IPS-15b (cell line): ENCODE data around the gene C1QTNF6.

Experiments used
- H3K27me3 ChIP-seq: one replicate; pipeline ENCODE4 v1.6.1; 2013; ENCODE audit warnings: low read length; ENCODE audit not compliant: control insufficient read depth, insufficient read depth
- H3K36me3 ChIP-seq: one replicate; pipeline ENCODE4 v1.6.1; 2013; ENCODE audit warnings: low read length; ENCODE audit not compliant: control insufficient read depth, insufficient read depth
- H3K4me1 ChIP-seq: one replicate; pipeline ENCODE4 v1.6.1; 2013; ENCODE audit warnings: mild to moderate bottlenecking, low read length; ENCODE audit not compliant: control insufficient read depth, insufficient read depth
- H3K4me3 ChIP-seq: one replicate; pipeline ENCODE4 v1.5.1; 2013; ENCODE audit warnings: low read depth, low read length
- H3K9ac ChIP-seq: one replicate; pipeline ENCODE4 v1.6.1; 2013; ENCODE audit warnings: low read depth, mild to moderate bottlenecking, low read length
- H3K9me3 ChIP-seq: one replicate; pipeline ENCODE4 v1.6.1; 2013; ENCODE audit warnings: mild to moderate bottlenecking, low read length; ENCODE audit not compliant: control insufficient read depth, insufficient read depth

Gene C1QTNF6

GRCh38 chr22:37210041-37210803, 22.2 kb upstream of the C1QTNF6 start:
- Histone ChIP-seq H3K4me3 (no peak overlapping the region), H3K4me1 (peaks cover 4% of the 10 kb centered on the region)

GRCh38 chr22:37209140-37209845, 21.2 kb upstream of the C1QTNF6 start:
- Histone ChIP-seq H3K27me3 (no peaks in the 10 kb centered on the region), H3K4me3 (no peak overlapping the region), H3K36me3 (no peaks in the 10 kb centered on the region), H3K9me3 (no peaks in the 10 kb centered on the region), H3K9ac (no peak overlapping the region), H3K4me1 (peaks cover 4% of the 10 kb centered on the region)

More at GRCh38 chr22:37210041-37210803, 22.2 kb upstream of the C1QTNF6 start:
- H3K9ac ChIP-seq = no peak overlapping the region
- no peaks in the 10 kb centered on the region for H3K36me3 ChIP-seq
- H3K27me3 ChIP-seq = no peaks in the 10 kb centered on the region
- H3K9me3 ChIP-seq = no peaks in the 10 kb centered on the region

GRCh38 chr22:37208401-37209139, 20.5 kb upstream of the C1QTNF6 start:
- no peak overlapping the region for H3K9ac ChIP-seq
- no peaks in the 10 kb centered on the region for H3K27me3 ChIP-seq
- H3K36me3 ChIP-seq = no peaks in the 10 kb centered on the region

GRCh38 chr22:37207981-37208380, 19.9 kb upstream of the C1QTNF6 start:
- no peak overlapping the region for H3K4me3 ChIP-seq
- no peak overlapping the region for H3K9ac ChIP-seq
- H3K36me3 ChIP-seq = no peaks in the 10 kb centered on the region

More at GRCh38 chr22:37208401-37209139, 20.5 kb upstream of the C1QTNF6 start:
- no peak overlapping the region for H3K4me3 ChIP-seq
- peaks cover 4% of the 10 kb centered on the region for H3K4me1 ChIP-seq
- H3K9me3 ChIP-seq = no peaks in the 10 kb centered on the region

GRCh38 chr22:37206841-37207821, 19.1 kb upstream of the C1QTNF6 start:
- H3K27me3 ChIP-seq = no peaks in the 10 kb centered on the region
- no peaks in the 10 kb centered on the region for H3K36me3 ChIP-seq
- H3K4me1 ChIP-seq = no peaks in the 10 kb centered on the region
- H3K9ac ChIP-seq = no peak overlapping the region
- H3K4me3 ChIP-seq = no peak overlapping the region
- H3K9me3 ChIP-seq = no peaks in the 10 kb centered on the region

More at GRCh38 chr22:37207981-37208380, 19.9 kb upstream of the C1QTNF6 start:
- Histone ChIP-seq H3K4me1 (peaks cover 4% of the 10 kb centered on the region), H3K9me3 (no peaks in the 10 kb centered on the region), H3K27me3 (no peaks in the 10 kb centered on the region)

- Histone ChIP-seq H3K36me3 (no peaks in the 10 kb centered on the region), H3K4me1 (no peaks in the 10 kb centered on the region), H3K9ac (peak overlapping the region; percentile 12), H3K4me3 (no peak overlapping the region), H3K27me3 (no peaks in the 10 kb centered on the region), H3K9me3 (no peaks in the 10 kb centered on the region)
Measured at GRCh38 chr22:37206118-37206840, 18.2 kb upstream of the C1QTNF6 start.

GRCh38 chr22:37205046-37205445, 17.0 kb upstream of the C1QTNF6 start:
- Histone ChIP-seq H3K27me3 (no peaks in the 10 kb centered on the region), H3K36me3 (no peaks in the 10 kb centered on the region), H3K4me1 (no peaks in the 10 kb centered on the region)

GRCh38 chr22:37204045-37204655, 16.1 kb upstream of the C1QTNF6 start:
- Histone ChIP-seq H3K9me3 (no peaks in the 10 kb centered on the region), H3K36me3 (no peaks in the 10 kb centered on the region), H3K27me3 (no peaks in the 10 kb centered on the region), H3K4me1 (peaks cover 3% of the 10 kb centered on the region), H3K4me3 (no peak overlapping the region), H3K9ac (no peak overlapping the region)

More at GRCh38 chr22:37205046-37205445, 17.0 kb upstream of the C1QTNF6 start:
- H3K9me3 ChIP-seq = no peaks in the 10 kb centered on the region
- H3K9ac ChIP-seq = no peak overlapping the region
- no peak overlapping the region for H3K4me3 ChIP-seq

GRCh38 chr22:37203354-37204044, 15.5 kb upstream of the C1QTNF6 start:
- no peaks in the 10 kb centered on the region for H3K36me3 ChIP-seq
- no peaks in the 10 kb centered on the region for H3K9me3 ChIP-seq
- H3K4me3 ChIP-seq = no peak overlapping the region
- H3K4me1 ChIP-seq = peaks cover 3% of the 10 kb centered on the region
- no peaks in the 10 kb centered on the region for H3K27me3 ChIP-seq
- no peak overlapping the region for H3K9ac ChIP-seq

GRCh38 chr22:37202716-37203115, 14.7 kb upstream of the C1QTNF6 start:
- no peaks in the 10 kb centered on the region for H3K9me3 ChIP-seq
- H3K4me1 ChIP-seq = peaks cover 8% of the 10 kb centered on the region
- H3K9ac ChIP-seq = no peak overlapping the region
- H3K36me3 ChIP-seq = no peaks in the 10 kb centered on the region
- H3K27me3 ChIP-seq = no peaks in the 10 kb centered on the region
- H3K4me3 ChIP-seq = no peak overlapping the region
